Measurements from ENCODE around the gene CLEC2A.

The CLEC2A gene

DNA sequence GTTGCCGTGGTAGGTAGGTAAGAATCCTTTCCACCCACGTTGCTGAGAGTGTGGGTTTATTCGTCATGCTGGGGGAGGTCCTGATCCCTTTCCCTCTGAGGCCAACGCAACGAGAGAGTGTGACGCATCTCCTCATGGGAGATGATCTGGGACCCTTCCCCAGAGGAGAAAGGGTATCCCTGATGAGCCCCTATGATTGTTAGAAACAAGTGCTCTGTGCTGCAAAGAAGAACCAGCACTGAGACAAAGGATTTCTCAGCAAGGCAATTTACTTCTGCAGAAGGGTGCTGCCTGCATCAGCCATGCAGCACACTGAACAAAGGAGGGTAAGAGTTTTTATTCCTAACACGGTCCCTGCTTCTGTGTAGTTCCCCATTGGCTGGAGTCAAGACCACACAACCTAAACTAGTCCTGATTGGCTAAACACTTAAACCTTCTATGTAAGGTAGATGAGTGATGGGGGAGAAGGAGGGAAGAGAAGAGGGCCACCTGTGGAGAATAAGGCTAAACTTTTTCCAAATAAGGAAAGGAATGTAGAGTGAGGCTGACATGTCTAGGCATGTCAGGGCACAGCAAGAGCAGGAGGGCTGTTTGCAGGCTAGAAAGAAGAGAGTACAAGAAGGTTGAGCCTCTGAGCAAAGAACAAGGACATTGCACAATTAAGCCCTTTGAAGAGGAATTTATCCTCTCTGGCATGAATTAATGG lies 21.3 kb downstream of the CLEC2A start:
- no peaks in the 10 kb centered on the region; the same call in 1 of the 2 replicates for H3K27me3 ChIP-seq
- TF ChIP-seq, protein P1, sequence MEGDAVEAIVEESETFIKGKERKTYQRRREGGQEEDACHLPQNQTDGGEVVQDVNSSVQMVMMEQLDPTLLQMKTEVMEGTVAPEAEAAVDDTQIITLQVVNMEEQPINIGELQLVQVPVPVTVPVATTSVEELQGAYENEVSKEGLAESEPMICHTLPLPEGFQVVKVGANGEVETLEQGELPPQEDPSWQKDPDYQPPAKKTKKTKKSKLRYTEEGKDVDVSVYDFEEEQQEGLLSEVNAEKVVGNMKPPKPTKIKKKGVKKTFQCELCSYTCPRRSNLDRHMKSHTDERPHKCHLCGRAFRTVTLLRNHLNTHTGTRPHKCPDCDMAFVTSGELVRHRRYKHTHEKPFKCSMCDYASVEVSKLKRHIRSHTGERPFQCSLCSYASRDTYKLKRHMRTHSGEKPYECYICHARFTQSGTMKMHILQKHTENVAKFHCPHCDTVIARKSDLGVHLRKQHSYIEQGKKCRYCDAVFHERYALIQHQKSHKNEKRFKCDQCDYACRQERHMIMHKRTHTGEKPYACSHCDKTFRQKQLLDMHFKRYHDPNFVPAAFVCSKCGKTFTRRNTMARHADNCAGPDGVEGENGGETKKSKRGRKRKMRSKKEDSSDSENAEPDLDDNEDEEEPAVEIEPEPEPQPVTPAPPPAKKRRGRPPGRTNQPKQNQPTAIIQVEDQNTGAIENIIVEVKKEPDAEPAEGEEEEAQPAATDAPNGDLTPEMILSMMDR (IDR thresholded peaks at IDR 0.05; ENCODE audit: low read depth, low read length) = no peak
- no peaks in the 10 kb centered on the region for H3K4me1 ChIP-seq
- no peaks in the 10 kb centered on the region for H3K36me3 ChIP-seq
- no peaks in the 10 kb centered on the region for H3K9me3 ChIP-seq
- no peak for DNase-seq
- no peak overlapping the region for H3K4me3 ChIP-seq (ENCODE audit: low read depth, low read length)

DNA sequence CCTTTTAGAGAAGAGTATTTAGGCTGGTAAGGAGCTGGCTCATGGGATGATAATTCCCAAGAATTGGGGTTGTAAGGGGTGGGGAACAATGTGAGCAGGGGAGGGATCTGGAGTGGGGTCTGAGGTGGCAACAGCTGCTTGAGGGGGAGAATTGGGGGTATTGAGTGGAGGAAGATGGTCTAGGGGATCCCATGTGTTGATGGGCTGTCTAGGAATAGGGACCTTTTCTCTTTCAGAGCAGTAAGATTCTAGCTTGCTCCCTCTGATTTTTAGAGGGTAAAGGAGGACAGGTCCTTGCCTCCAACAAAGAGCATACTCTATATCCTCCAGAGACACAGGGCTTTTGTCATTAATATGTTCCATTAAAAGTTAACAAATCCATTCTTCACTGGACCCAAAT lies 22.4 kb downstream of the CLEC2A start:
- no peak overlapping the region for H3K4me3 ChIP-seq (ENCODE audit: low read depth, low read length)
- H3K27me3 ChIP-seq = no peaks in the 10 kb centered on the region; the same call in 1 of the 2 replicates
- DNase-seq = no peak
- TF ChIP-seq, protein P1 (IDR thresholded peaks at IDR 0.05; ENCODE audit: low read depth, low read length) = no peak
- no peaks in the 10 kb centered on the region for H3K36me3 ChIP-seq
- H3K4me1 ChIP-seq = no peaks in the 10 kb centered on the region
- H3K9me3 ChIP-seq = no peaks in the 10 kb centered on the region

DNA sequence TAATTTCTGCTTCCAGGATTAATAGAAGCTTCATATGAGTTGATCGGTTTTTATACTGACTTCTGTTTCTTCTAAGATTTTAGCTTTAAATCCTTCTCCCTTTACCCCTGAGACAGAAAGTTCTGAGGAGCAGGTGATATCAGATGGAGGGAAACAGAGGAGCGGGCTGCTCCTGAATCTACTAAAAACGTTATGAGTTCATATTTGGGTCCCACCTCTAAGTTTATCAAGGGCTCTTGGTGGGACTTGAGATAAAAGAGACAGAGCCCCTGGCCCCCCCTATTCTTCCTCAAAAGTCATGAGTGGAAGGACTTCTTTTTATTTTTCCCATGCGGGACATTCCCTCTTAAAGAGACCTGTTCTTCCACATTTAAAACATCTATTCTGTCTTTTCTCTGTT lies 23.8 kb downstream of the CLEC2A start:
- Histone ChIP-seq H3K9me3 (no peaks in the 10 kb centered on the region), H3K27me3 (no peaks in the 10 kb centered on the region; the same call in 1 of the 2 replicates), H3K4me3 (ENCODE audit: low read depth, low read length) (no peak overlapping the region), H3K36me3 (no peaks in the 10 kb centered on the region), H3K4me1 (no peaks in the 10 kb centered on the region)
- no peak for DNase-seq
- TF ChIP-seq, protein P1 (IDR thresholded peaks at IDR 0.05; ENCODE audit: low read depth, low read length) = no peak

GRCh38 chr12:9907769-9908168 lies 24.4 kb downstream of the CLEC2A start:
- H3K27me3 ChIP-seq = no peaks in the 10 kb centered on the region; the same call in 1 of the 2 replicates
- no peaks in the 10 kb centered on the region for H3K4me1 ChIP-seq
- TF ChIP-seq, protein P1 (IDR thresholded peaks at IDR 0.05; ENCODE audit: low read depth, low read length) = no peak
- H3K9me3 ChIP-seq = no peaks in the 10 kb centered on the region
- DNase-seq = no peak
- H3K36me3 ChIP-seq = no peaks in the 10 kb centered on the region
- no peak overlapping the region for H3K4me3 ChIP-seq (ENCODE audit: low read depth, low read length)

- TF ChIP-seq, protein P1 (IDR thresholded peaks at IDR 0.05; ENCODE audit: low read depth, low read length) = no peak
- no peaks in the 10 kb centered on the region; the same call in 1 of the 2 replicates for H3K27me3 ChIP-seq
- H3K4me3 ChIP-seq (ENCODE audit: low read depth, low read length) = no peak overlapping the region
- no peak for DNase-seq
- no peaks in the 10 kb centered on the region for H3K36me3 ChIP-seq
- H3K9me3 ChIP-seq = no peaks in the 10 kb centered on the region
- H3K4me1 ChIP-seq = no peaks in the 10 kb centered on the region
Measured at GRCh38 chr12:9906873-9907272, 25.3 kb downstream of the CLEC2A start.

- H3K4me3 ChIP-seq (ENCODE audit: low read depth, low read length) = no peak overlapping the region
- no peaks in the 10 kb centered on the region; the same call in 1 of the 2 replicates for H3K27me3 ChIP-seq
- DNase-seq = no peak
- TF ChIP-seq, protein P1 (IDR thresholded peaks at IDR 0.05; ENCODE audit: low read depth, low read length) = no peak
- H3K9me3 ChIP-seq = no peaks in the 10 kb centered on the region
- H3K4me1 ChIP-seq = no peaks in the 10 kb centered on the region
- no peaks in the 10 kb centered on the region for H3K36me3 ChIP-seq
Measured at GRCh38 chr12:9902539-9903228, 29.5 kb downstream of the CLEC2A start.

Data from BE2C (cell line).